Prostate gland (tissue), 2 donors: ENCODE measurements around the gene MTCL3.

Source experiments
- CTCF ChIP-seq, 4 experiments: fragments of 200-600 bp in 2 of 4; fragments of 450-650 bp in 2 of 4; sonication (generic) in 2 of 4; IDR thresholded peaks; 1 replicate in 3 of 4; 2 replicates in 1 of 4; pipeline ENCODE4 v1.5.1; 2016 to 2019; ENCODE audit warnings: antibody characterized with exemption in 4 of 4, mild to moderate bottlenecking in 2 of 4, moderate library complexity in 2 of 4
- POLR2A ChIP-seq: fragments of 450-650 bp; IDR thresholded peaks from one replicate; pipeline ENCODE4 v1.6.1; 2016; ENCODE audit warnings: antibody characterized with exemption, mild to moderate bottlenecking
- POLR2AphosphoS5 ChIP-seq: sonication (generic); formaldehyde crosslinking; IDR thresholded peaks from one replicate; pipeline ENCODE4 v1.6.1; 2017; ENCODE audit warnings: antibody characterized with exemption

GRCh38 chr6:127561660-127562059 lies 42.5 kb upstream of the MTCL3 start:
- TF ChIP-seq POLR2AphosphoS5 (no peak), CTCF (IDR thresholded peaks at IDR 0.05) (no peak), POLR2A (no peak)
